GM19324 (cell line): Measurements from ENCODE around the gene MYCBP2.
"Not testable (repeated sequence)": the region's sequence is repeated elsewhere in the genome, so short reads cannot be mapped to it uniquely, and the experiment has no call there.

Experiments
- ATAC-seq: cut with Tn5 transposase; IDR thresholded peaks from one replicate; pipeline ENCODE4 v1.9.1; 2021; ENCODE audit warnings: mild to moderate bottlenecking, moderate library complexity; ENCODE audit not compliant: unreplicated experiment, low FRiP score

MYCBP2 gene

DNA sequence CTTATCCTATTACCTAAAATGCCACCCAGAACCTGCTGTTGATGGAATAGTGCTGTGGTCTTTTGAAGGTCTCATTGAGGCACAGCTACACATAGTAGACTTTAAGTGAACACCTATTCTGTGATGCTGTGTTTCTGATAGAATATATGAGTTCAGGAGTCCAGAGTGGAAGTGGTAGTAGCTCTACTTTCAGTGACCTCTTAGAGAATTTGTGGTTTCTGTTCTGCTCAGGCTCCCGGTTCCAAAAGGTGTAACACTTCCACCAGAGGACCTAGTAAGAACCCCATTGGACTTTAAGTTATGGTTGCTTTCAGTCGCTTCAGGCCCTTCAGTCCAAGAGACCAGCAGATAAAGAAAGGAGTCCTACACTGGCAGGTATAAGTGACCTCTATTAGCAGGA is 11.4 kb upstream of the MYCBP2 start:
- peak; percentile 22 for ATAC-seq

DNA sequence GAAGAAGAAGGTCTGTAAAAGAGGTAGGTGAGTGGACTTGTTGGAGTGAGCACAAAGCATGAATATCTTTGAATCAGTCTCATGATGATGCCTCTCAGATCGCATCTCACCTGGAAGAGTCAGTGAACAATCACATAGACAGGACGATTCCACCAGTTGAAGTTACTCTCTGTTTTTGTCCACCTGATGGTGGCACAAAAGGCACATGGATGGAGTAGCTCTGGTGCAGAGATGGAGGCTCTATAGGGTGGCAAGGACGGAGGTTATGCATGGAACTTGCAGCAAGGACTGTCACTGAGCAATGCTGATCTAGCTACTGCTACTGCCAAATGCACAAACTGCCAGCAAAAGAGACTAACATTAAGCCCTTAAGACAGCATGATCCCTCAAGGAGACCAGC is 10.3 kb upstream of the MYCBP2 start:
- no peak for ATAC-seq

DNA sequence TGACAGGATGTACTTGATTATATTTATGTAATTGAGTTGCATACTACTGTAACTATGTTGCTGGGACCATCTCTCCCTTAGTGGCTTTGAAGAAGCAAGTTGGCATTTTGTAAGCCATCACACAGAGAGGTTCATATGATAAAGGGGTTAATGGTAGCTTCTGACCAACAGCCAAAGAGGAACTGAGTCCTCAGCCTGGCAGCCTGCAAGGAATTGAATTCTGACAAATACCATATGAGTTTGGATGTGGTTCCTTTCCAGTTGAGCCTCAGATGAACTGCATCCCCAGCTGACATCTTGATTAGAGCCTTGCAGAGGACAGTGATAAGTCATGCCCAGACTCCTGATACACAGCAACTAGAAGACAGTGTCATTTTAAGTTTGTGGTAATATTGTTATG is 8.6 kb upstream of the MYCBP2 start:
- no peak for ATAC-seq

DNA sequence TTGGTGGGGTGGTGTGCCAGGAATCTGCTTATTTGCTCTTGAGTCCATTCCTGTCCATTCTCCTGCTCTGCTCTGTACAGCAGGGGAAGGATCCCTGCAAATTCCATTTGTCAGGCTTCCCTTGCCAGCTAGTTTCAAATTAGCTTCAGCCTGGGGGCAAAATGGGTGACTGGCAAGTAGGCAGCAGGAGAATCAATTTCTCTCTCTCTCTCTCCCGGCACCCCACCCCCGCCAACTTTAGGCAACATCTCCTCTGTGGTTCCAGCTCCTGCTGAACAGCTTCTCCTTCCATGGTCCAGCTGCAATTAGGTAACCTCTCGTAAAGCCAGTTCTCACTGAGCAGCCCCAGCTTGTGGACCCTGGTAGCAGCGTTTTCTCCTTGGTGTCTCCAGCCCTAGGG is 6.7 kb upstream of the MYCBP2 start:
- no peak for ATAC-seq

DNA sequence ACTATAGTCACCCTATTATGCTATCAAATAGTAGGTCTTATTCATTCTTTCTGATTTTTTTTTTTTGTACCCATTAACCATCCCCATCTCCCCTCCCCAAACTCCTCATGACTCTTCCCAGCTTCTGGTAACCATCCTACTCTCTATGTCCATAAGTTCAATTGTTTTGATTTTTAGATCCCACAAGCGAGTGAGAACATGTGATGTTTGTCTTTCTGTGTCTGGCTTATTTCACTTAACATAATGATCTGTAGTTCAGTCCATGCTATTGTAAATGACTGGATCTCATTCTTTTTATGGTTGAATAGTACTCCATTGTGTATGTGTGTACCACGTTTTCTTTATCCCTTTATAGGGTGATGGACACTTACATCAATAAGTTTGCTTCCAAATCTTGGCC is 4.5 kb upstream of the MYCBP2 start:
- no peak for ATAC-seq

DNA sequence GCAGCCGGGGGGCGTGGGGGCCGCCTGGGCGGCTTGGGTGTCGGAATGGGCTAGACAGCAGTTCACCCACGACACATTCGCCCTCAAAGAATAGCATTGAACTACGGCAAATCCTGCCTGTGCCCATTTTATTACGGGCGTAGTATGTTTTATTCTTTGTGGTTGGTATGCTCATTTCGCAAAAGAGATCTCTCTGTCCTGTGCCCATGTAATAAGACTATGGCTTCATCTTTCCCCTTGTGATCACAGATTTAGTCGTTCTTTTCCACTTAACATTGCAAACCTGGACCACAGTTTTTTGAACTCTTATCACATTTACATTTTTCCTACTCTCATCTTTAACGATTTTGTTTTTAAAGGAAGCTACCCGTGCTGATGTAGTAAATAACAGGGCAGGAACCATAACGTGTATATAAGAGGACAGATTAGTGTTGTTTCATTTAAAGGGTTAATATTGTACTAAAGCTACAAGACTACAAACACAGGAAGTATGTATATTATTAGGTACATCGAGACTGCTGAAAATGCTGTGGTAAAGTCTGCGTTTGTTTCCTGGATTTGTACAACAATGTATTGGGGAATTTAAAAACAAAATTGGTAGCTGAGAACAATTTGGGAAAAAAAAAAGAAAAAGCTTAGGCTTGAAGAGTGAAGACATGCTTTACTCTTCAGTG is 3.2 kb upstream of the MYCBP2 start:
- no peak for ATAC-seq

DNA sequence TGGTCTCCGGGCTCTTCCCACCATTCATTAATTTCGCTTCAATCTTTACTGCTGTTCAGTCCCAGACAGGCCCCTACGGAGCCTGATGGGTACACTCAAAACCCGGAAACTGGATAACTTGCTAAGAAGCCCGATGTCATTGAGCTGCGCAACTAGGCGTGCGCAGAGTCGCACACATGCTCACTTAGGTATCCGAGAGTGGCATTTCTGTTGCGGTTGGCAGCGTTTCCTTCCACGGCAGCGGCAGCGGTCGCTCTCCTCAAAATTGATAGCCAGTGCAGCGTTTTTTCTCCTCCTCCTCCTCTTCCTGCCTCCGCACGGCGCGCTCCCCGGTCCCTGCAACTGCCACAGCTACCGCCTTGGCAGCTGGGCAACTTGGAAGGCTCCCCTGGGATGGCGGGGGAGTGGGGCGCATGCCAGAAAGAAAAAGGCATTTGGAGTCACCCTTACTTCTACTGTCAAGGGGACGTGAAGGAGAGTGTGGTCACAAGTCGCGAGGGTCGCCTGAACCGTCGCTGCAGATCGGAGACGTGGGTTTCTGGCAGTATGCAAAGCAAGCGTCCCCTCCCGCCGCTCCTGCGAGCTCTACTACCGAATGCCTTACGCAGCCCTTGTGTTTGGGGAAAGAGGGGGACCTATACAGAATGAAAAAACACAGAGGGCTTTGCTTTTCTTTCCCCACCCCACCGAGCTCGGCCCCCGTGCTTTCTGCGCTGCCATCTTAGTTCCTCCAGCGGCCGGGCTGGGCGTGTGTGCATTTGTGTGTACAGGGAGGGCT is 2.4 kb upstream of the MYCBP2 start:
- peak; percentile 64 for ATAC-seq

DNA sequence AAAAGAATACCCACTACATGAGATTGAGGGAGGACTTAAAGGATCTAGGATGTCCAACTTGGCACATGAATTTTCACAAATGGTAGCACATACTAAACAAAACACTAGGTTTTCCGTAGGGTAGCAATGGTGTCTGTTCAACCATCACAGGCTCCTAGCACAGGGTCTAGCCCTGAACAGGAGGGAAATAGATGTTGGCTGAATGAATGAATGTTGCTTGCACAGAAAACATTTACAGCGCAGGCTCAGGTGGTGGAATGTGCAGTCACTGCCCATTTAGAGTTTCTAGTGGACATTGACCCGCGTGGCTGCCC is 1.9 kb upstream of the MYCBP2 start:
- peak; percentile 5 for ATAC-seq

DNA sequence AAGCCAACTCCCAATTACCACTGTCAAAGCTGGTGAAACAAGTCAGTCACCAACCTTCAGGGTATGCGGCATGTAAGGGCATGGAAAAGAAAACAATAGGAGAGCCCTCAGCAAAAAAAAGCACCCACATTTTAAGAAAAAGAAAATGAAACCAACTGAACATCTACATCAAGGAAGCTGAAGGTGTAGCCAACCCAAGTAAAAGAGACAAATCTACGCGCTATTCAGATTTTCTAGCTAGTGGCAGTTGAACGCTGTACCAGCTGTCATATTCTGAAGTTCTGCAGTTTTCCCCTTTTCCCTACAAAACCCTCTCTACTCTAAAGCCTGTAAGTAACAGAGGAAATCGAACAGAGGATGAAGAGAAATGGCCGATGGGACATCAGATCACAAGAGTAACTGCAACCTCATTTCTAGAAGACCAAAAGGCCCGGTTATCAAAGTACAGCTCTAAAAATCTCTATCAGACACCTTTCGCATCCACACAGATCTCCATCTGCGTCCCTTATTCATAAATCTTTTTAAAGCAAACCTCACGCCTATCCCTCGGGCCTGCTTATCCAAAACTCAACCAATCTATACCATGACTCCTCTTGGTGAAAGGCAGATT is 1.4 kb downstream of the MYCBP2 start:
- no peak for ATAC-seq

DNA sequence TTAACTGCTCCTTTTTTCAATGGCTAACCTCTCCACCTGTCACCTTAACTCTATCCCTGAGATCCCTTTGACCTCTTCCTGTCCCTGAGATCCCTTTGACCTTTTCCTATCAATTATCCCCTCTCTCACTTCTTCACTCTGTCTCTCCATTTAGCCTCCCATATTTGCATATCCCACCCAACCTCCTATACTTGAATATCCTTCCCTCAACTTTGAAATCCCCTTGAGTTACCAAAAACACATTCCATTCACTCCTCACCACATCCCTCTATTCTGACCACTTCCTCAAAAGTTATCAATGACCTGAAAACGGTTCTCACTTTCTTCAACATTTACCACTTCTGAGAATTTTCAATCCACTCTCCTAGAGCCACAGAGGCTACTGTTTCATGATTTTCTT is 3.0 kb downstream of the MYCBP2 start:
- ATAC-seq: no peak

DNA sequence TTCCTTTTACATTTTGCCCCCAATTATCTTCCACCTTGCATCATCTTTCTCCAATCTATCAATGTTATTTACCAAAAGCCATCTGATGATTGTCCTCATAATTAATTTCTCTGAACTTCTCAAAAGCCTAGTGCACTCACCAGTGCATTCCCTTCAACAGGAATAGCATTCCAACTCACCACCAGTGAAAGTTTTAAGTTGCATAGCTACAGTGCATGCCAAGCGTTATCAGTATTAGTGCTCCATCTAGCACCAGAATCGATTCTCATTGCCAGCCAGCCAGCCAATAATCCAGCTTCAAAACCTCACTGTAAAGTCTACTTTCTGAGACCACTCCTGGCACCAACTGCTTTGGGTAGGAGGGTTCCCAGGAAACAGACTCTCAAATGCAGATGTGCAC is 7.4 kb downstream of the MYCBP2 start:
- ATAC-seq: no peak

DNA sequence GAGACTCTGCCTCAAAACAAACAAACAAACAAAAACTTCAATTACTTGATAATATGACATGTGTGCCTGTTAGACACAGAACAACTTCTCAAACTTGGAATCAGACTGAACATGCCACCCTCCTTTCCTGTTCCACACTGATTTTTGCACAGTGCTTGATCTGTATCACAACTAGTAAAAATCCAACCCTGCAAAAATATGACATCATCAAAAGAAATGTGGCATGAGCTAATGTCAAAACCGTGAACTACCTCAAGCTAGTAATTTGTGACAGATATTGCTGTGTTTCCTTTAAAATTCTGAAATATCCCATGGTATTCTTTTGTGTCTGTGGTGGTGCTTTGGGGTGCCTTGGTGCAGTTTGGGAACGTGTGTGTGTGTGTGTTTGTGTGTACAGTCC is 8.2 kb downstream of the MYCBP2 start:
- ATAC-seq: no peak

DNA sequence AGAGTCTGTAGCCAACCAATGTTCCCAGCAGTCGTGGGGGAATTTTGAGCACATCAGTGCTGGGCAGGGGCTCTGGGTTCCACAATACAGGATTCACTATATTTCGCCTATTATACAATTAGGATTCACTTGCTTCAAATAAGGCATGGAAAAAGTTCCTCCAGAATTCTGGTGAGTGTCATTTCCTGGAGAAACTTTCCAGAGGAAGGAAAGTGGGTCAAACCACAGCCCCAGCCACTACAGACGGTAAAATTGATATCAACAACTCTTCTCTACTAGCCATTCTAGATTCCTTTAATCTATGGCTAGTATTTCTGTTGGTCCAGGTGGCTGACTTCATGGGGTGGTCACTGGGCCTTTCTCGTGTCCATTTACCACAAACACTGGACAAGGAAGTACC is 10.5 kb downstream of the MYCBP2 start:
- ATAC-seq: no peak

DNA sequence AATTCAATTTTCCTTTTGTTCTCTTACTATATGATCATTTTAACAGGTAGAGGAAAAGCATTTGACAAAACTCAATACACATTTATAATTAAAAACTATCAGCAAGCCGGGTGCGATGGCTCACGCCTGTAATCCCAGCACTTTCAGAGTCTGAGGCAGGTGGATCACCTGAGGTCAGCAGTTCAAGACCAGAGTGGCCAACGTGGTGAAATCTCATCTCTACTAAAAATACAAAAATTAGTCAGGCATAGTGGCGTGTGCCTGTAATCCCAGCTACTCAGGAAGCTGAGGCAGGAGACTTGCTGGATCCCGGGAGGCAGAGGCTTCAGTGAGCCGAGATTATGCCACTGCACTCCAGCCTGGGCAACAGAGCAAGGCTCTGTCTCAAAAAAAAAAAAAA is 11.4 kb downstream of the MYCBP2 start:
- ATAC-seq: not testable (repeated sequence)

DNA sequence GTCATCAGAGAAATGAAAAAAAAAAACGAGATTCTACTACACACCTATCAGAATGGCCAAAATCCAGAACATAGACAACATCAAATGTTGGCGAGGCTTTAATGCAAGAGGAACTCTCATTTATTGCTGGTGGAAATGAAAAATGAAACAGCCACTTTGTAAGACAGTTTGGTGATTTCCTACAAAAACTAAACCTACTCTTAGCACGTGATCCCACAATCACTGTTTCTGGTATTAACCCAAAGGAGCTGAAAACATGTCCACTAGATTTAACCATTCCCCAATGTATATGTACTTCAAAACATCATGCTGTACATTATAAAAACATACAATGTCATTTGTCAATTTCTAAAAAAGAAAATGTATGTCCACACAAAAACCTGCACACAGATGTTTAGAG is 13.0 kb downstream of the MYCBP2 start:
- no peak for ATAC-seq

DNA sequence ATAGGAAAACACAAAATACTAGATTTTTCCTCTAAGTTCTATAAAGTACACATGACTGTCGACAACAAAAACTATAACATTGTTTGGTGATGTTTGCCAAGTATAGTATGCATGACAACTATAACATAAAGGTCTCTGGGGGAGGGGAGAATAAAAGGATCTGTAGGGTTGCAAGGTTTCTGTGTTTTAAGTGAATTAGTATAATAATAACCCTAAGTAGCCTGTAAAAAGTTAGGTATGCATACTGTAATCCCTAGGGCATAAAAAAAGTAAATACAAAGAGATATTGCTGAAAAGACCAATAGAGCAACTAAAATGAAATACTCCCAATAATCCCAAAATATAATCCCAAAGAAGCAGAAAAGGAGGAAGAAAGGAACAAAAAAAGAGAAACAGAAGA is 14.6 kb downstream of the MYCBP2 start:
- ATAC-seq: no peak

DNA sequence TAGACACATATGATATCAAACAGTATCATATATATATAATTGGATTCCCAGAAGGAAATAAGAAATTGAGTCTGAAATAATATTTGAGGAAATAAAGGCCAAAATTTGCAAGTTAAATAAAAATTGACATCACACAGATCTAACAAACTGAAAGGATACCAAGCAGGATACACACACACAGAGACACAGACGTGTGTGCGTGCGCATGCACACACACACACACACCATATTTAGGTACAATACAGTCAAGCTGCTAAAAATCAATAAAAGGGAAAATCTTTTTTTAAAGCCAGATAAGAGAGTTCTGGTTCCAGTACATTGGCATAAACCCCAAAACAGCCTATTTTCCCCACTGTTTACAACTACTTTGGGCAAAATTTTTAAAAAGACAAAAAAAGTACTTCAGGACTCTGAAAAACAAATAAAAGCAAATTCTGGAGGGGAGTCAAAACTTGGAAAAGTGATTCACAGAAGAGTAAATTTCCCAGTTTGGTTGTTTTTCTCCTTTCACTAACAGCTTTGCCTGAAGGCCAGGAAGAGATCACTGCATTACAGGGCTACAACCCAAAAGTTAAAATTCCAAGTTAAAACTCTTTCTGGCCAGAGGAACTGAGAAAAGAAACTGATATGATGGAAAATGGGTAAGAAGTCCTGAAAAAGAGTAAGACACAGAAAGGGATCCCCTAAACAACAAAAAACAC is 16.2 kb downstream of the MYCBP2 start:
- no peak for ATAC-seq

DNA sequence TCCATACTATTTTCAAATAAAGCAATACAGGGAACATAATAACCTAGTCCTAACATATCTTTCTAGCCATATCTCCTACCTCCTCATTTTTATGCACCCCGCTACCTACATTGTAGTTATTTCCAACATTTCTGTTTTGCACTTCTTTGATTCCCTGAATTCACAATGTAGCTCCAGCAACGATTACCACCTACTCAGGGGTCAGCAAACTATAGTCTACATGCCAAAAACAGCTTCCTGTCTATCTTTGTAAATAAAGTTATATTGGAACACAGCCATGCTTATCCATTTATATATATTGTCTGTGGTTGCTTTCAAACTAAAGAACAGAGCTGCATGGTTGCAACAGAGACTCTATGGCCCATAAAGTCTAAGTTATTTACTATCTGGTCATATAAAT is 16.7 kb downstream of the MYCBP2 start:
- no peak for ATAC-seq

DNA sequence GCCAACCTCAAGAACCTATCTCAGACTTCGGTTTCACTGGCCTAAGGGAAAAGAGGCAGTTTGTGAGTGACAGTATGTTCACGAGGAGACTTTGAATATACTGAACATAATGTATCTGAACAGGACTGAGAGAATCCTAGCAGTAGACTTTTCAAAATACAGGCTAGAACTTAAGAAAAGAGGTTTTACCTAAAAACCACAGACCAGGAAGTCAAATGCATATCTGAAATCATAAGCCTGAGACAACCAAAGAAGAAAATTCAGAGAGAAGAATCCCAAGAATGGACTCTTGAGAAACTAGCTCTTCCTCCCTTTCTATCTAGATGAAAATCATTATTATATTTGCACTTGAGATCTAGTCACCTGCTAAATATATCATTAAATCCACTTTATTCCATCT is 17.6 kb downstream of the MYCBP2 start:
- ATAC-seq: no peak

DNA sequence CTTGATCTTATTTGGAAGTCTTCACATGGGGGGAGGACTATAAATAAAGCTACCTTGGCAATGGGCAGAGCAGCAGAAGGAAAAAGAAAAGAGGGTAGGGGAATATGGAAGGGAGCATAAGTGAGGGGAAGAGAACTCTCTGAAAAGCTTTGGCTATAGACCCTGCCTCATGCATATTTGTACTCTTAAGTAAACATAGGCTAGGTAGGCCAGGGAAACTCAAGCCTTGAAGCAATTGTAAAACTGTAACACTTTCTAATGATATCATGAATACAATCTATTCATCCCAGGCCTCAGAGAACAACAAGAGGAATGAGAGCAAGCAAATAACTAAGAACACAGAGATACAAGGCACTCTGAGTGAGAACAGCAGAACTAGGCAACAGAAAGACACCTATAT is 20.4 kb downstream of the MYCBP2 start:
- no peak for ATAC-seq

DNA sequence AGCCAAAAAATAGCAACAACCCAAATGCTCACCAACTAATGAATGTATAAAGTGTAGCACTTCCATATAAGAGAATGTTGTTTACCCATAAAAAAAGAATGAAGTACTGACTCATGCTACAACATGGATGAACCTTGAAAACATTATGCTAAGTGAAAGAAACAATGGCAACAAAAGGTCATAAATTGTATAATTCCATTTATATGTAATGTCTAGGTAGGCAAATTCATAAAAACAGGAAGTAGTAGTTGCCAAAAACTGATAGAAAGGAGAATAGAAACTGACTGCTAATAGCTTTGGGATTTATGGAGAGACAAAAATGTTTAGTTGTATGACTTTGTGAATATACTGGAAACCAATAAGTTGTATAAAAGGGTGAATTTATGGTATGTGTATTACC is 21.6 kb downstream of the MYCBP2 start:
- ATAC-seq: no peak
